ENCODE results near the gene CCBE1. TPM values are rescaled to one million over a fixed set of nuclear protein-coding genes. Genes with fewer than 3 reads are reported as not detected.

Gene CCBE1
- total RNA-seq, 1 donor from 2014 or later, result 1.8 TPM

GRCh38 chr18:59468821-59469220 lies 228.4 kb downstream of the CCBE1 start:
- H3K4me3 ChIP-seq (ENCODE audit: low read depth, low read length), result no peak overlapping the region
- TF ChIP-seq CTCF (conservative IDR thresholded peaks at IDR 0.05; ENCODE audit: low read depth, low read length), result no peak
- no peak for DNase-seq (ENCODE audit: low read depth)

GRCh38 chr18:59467497-59467896 lies 229.7 kb downstream of the CCBE1 start:
- DNase-seq (ENCODE audit: low read depth), result no peak
- no peak for TF ChIP-seq CTCF (conservative IDR thresholded peaks at IDR 0.05; ENCODE audit: low read depth, low read length)
- no peak overlapping the region for H3K4me3 ChIP-seq (ENCODE audit: low read depth, low read length)

- no peak overlapping the region for H3K4me3 ChIP-seq (ENCODE audit: low read depth, low read length)
- no peak for DNase-seq (ENCODE audit: low read depth)
- TF ChIP-seq CTCF (conservative IDR thresholded peaks at IDR 0.05; ENCODE audit: low read depth, low read length), result no peak
Measured at GRCh38 chr18:59466980-59467379, 230.2 kb downstream of the CCBE1 start.

- no peak overlapping the region for H3K4me3 ChIP-seq (ENCODE audit: low read depth, low read length)
- TF ChIP-seq CTCF (conservative IDR thresholded peaks at IDR 0.05; ENCODE audit: low read depth, low read length), result no peak
- no peak for DNase-seq (ENCODE audit: low read depth)
Measured at GRCh38 chr18:59464486-59464885, 232.7 kb downstream of the CCBE1 start.

- TF ChIP-seq CTCF (conservative IDR thresholded peaks at IDR 0.05; ENCODE audit: low read depth, low read length), result no peak
- no peak for DNase-seq (ENCODE audit: low read depth)
- H3K4me3 ChIP-seq (ENCODE audit: low read depth, low read length), result no peak overlapping the region
Measured at GRCh38 chr18:59461171-59461570, 236.1 kb downstream of the CCBE1 start.

- no peak for TF ChIP-seq CTCF (conservative IDR thresholded peaks at IDR 0.05; ENCODE audit: low read depth, low read length)
- DNase-seq (ENCODE audit: low read depth), result no peak
- no peak overlapping the region for H3K4me3 ChIP-seq (ENCODE audit: low read depth, low read length)
Measured at GRCh38 chr18:59460072-59460420, 237.2 kb downstream of the CCBE1 start.

GRCh38 chr18:59459369-59460071 lies 237.7 kb downstream of the CCBE1 start:
- peak; percentile 68 for TF ChIP-seq CTCF (conservative IDR thresholded peaks at IDR 0.05; ENCODE audit: low read depth, low read length)
- DNase-seq (ENCODE audit: low read depth), result peak; percentile 6
- no peak overlapping the region for H3K4me3 ChIP-seq (ENCODE audit: low read depth, low read length)

All from epithelial cell of proximal tubule (primary cell).